Fibroblast of mammary gland (primary cell): Measurements from ENCODE around the gene BCL2L12.

Experiments
- DNase-seq: peaks from one replicate; pipeline ENCODE4 v3.0.0-alpha.2; 2010; ENCODE audit warnings: low read depth
- H3K4me3 ChIP-seq: 2 replicates; pipeline ENCODE4 v1.5.1; 2011; ENCODE audit warnings: low read depth, mild to moderate bottlenecking, low read length, moderate library complexity; ENCODE audit not compliant: control insufficient read depth
- TF ChIP-seq, protein P1 (sequence below): conservative IDR thresholded peaks from 2 replicates; pipeline ENCODE4 v1.5.1; 2011; ENCODE audit warnings: low read depth, low read length, inconsistent platforms; ENCODE audit not compliant: control insufficient read depth, insufficient read depth

The BCL2L12 gene

DNA sequence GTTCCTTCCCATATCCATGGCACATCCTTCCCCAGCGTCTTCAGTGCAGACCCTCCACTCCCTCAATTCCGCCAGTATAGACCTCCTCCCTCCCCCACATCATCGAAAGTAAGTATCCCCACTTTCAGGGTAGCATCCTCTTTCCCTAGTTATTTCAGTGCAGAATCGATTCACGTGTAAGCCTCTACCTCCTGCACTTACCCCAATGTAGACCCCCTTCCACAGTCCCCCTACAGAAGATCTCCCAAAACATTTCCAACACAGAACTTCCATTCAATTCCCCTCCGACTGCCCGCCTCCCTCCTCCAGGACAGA lies 740 bp upstream of the BCL2L12 start:
- TF ChIP-seq, protein P1, sequence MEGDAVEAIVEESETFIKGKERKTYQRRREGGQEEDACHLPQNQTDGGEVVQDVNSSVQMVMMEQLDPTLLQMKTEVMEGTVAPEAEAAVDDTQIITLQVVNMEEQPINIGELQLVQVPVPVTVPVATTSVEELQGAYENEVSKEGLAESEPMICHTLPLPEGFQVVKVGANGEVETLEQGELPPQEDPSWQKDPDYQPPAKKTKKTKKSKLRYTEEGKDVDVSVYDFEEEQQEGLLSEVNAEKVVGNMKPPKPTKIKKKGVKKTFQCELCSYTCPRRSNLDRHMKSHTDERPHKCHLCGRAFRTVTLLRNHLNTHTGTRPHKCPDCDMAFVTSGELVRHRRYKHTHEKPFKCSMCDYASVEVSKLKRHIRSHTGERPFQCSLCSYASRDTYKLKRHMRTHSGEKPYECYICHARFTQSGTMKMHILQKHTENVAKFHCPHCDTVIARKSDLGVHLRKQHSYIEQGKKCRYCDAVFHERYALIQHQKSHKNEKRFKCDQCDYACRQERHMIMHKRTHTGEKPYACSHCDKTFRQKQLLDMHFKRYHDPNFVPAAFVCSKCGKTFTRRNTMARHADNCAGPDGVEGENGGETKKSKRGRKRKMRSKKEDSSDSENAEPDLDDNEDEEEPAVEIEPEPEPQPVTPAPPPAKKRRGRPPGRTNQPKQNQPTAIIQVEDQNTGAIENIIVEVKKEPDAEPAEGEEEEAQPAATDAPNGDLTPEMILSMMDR: no peak
- peak overlapping the region; percentile 92 for H3K4me3 ChIP-seq
- DNase-seq: no peak

DNA sequence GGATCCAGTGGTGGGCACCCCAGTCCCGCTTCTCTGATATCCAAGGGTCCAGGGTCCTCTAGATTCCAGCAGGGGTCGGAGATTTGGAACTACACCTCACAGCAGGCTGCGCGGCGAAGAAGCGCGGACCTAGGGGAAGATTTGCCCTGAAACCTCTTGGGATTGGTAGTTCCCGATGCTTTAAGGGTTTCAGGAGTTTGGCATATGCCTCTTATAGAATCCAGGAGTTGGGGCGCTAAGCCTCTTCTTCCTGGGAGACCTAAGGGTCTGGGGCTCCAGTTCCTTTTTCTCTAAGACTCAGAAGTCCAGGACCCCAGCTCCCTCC lies 349 bp downstream of the BCL2L12 start:
- peak; percentile 30 for DNase-seq
- peak overlapping the region; percentile 92 for H3K4me3 ChIP-seq
- TF ChIP-seq, protein P1: no peak

DNA sequence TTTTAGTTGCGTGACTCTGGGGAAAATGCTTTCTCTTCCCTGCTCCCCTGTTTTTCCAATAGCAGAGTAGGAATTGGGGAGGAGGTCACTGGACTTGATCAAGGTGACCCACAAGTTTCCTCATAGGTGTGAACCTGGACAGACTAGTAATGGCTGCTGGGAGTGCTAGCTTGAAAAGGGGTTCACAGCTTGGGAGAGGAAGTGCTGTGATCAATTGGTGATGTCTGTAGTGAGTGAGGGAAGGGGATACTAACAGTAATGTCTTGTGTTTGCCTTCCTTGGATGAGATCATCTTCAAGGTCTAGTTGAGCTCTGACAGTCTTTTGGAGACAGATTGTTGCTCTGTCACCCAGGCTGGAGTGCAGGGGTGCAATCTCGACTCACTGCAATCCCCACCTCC lies 1.7 kb downstream of the BCL2L12 start:
- H3K4me3 ChIP-seq: no peak overlapping the region
- TF ChIP-seq, protein P1: no peak
- no peak for DNase-seq

DNA sequence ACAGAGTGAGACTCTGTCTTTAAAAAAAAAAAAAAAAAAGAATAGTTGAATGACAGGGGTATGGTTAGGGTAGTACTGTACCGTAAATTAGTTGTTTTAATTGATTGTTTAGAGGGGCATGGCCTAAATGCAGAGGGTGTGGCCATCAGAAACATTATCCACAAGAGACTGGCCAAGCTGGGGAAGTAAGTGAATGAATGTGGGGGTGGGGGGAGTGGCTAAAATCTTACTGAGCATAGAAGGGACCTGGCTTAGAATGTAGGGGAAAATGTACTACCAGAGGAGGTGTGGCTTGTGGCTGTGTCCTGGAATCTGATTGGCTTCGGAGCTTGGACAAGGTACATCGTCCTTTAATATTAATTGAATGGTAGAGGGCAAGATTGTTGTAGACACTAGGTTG lies 3.8 kb downstream of the BCL2L12 start:
- H3K4me3 ChIP-seq: no peak overlapping the region
- peak; percentile 32 for DNase-seq
- TF ChIP-seq, protein P1: no peak

DNA sequence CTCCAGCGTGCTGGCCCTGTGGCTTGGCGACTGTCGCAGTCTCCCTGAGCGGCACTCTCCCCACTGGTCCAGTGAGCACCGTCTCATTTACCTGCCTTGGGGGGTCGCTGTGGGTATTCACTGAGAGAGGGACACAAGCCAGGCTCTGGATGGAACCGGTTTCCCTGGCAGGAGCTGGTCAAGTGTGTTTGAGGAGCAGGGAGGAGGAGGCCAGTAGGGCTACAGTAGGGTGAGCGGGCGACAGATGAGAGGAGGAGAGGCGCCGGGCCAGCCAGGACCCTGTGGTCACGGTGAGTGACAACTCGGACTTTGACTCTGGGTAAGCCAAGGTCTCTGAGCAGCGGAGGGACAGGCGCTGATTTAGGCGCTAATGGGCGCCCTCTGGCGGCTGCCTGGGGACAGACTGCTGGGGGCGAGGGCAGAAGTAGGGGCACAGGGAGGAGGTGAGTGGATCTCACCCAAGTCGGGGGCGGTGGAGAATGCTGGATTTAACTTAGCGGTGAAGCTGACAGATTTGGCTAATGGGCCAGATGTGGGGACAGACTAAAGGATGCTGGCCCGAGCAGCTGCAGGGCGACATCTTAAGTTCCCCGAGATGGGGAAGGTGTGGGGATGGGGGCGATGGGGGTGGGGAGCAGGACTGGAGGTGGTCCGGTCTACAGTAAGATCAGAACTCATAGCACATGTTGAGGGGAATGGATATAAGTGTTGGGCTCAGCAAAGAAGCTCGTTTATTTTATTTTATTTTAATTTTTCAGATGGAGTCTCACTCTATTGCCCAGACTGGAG lies 6.6 kb downstream of the BCL2L12 start:
- DNase-seq: peak; percentile 67
- H3K4me3 ChIP-seq: no peak overlapping the region
- TF ChIP-seq, protein P1: peak; percentile 88

DNA sequence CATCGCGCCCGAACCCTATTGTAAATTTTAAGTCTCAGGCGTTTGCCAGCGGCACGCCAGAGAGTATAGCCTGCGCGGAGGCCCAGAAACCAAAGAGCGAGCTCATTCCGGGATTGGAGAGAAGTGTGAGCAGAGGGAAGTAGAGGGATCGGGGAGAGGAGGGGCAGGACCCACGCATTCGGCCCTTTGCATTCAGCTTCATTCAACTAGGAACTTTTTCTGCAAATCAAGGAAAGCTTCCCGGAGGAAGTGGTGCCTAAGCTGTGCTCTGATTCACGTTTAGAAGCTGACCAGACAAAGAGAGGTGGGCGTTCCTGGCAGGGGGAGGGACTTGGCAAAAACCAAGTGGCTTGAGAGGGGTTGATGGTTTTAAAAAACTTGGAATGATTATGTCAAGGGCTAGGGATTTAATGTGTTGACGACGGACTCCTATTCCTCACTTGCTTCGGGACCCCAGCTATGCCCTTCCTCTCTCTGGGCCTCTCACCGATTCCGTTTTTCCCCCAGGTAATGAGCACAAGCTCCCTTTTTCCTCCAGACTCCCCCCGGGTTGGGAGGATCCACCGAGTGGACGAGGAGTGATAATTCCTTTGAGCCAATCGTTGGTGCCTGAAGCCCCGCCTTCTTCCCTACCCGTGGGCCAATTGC lies 10.5 kb downstream of the BCL2L12 start:
- TF ChIP-seq, protein P1: no peak
- peak overlapping the region; percentile 50 for H3K4me3 ChIP-seq
- DNase-seq: peak; percentile 97
